ENCODE results near the gene WBP2.

The WBP2 gene

DNA sequence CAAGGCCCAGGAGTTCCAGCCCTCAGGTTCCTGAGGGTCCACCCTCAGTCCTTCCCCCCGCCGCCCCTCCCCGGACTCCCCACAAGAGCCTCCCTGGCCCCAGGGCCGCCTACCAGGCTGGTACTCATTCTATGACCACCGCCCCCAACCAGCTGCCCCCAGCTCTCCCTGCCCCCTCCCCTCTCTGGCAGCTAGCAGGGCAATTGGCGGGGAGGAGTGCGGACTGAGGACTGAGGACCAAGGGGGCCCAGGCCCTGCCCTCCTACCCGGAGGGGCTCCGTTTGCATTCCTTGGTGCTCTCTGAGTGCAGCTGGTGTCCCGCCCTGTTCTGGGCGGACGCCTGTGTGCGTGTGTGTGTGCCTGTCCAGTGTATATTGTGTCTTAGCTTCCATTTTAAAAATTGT is 30.0 kb downstream of the WBP2 start:
- no peak for DNase-seq (ENCODE audit: insufficient read length, low spot score)
- no peak for FAIRE-seq
- TF ChIP-seq POU2F2 (IDR thresholded peaks at IDR 0.05; ENCODE audit: low read depth, low read length), result no peak
- TF ChIP-seq PAX5 (IDR thresholded peaks at IDR 0.05; ENCODE audit: insufficient read depth, low read length, severe bottlenecking), result no peak
- no peak for TF ChIP-seq SPI1 (IDR thresholded peaks at IDR 0.05; ENCODE audit: low read depth, low read length)
- TF ChIP-seq POLR2A (IDR thresholded peaks at IDR 0.05; ENCODE audit: low read depth, low read length), result no peak
- no peak for TF ChIP-seq POLR2AphosphoS5 (IDR thresholded peaks at IDR 0.05; ENCODE audit: low read depth, low read length)
- TF ChIP-seq TAF1 (IDR thresholded peaks at IDR 0.05; ENCODE audit: low read depth, low read length), result no peak

DNA sequence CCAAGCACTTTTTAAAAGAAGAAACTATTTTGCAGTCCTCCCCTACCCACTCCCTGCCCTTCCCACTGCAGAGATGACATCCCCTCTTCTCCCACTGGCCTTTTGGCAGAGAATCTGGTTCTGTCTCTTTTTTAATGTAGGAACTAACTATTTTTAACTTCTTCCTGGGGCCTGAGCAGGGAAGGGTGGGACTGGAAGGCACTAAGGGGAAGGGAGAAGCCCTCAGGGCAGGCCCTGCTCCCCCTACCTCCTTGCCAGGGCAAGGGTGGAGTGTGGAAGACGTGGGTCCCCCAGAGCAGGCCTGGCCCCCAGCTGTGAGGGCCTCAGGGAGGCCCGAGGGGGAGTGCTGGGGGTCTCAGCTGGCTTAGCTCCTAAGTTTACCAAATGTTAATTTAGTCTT is 30.5 kb downstream of the WBP2 start:
- FAIRE-seq (no peak), DNase-seq (ENCODE audit: insufficient read length, low spot score) (no peak)
- TF ChIP-seq PAX5 (IDR thresholded peaks at IDR 0.05; ENCODE audit: insufficient read depth, low read length, severe bottlenecking) (no peak), POU2F2 (IDR thresholded peaks at IDR 0.05; ENCODE audit: low read depth, low read length) (no peak), SPI1 (IDR thresholded peaks at IDR 0.05; ENCODE audit: low read depth, low read length) (no peak), POLR2A (IDR thresholded peaks at IDR 0.05; ENCODE audit: low read depth, low read length) (no peak), TAF1 (IDR thresholded peaks at IDR 0.05; ENCODE audit: low read depth, low read length) (no peak), POLR2AphosphoS5 (IDR thresholded peaks at IDR 0.05; ENCODE audit: low read depth, low read length) (no peak)

GRCh38 chr17:75824050-75824552 is 31.0 kb downstream of the WBP2 start:
- FAIRE-seq (no peak), DNase-seq (ENCODE audit: insufficient read length, low spot score) (no peak)
- TF ChIP-seq TAF1 (IDR thresholded peaks at IDR 0.05; ENCODE audit: low read depth, low read length) (no peak), SPI1 (IDR thresholded peaks at IDR 0.05; ENCODE audit: low read depth, low read length) (no peak), POLR2AphosphoS5 (IDR thresholded peaks at IDR 0.05; ENCODE audit: low read depth, low read length) (no peak), POLR2A (IDR thresholded peaks at IDR 0.05; ENCODE audit: low read depth, low read length) (no peak)

GRCh38 chr17:75823257-75824041 is 31.7 kb downstream of the WBP2 start:
- FAIRE-seq (no peak), DNase-seq (ENCODE audit: insufficient read length, low spot score) (no peak)
- TF ChIP-seq SPI1 (IDR thresholded peaks at IDR 0.05; ENCODE audit: low read depth, low read length) (no peak), PAX5 (IDR thresholded peaks at IDR 0.05; ENCODE audit: insufficient read depth, low read length, severe bottlenecking) (no peak), POLR2AphosphoS5 (IDR thresholded peaks at IDR 0.05; ENCODE audit: low read depth, low read length) (no peak), POLR2A (IDR thresholded peaks at IDR 0.05; ENCODE audit: low read depth, low read length) (no peak), POU2F2 (IDR thresholded peaks at IDR 0.05; ENCODE audit: low read depth, low read length) (no peak), TAF1 (IDR thresholded peaks at IDR 0.05; ENCODE audit: low read depth, low read length) (no peak)

DNA sequence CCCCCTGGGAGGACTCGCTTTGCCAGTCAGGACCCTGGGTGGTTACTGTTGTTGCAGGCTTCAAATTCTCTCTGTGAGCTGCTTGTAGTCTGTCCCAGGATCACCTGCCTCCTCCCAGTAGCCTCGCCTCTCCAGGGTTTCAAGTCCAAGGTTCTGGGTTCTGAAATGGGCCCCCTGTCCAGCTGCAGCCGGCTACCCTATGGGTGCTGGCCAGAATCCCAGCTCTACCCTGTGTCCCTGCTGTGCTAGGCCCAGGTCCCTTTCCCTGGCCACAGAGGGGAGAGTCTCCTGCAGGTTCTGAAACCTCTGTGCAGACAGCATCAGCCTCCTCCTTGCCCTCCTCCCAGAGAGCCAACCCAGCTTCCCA is 32.4 kb downstream of the WBP2 start:
- no peak for TF ChIP-seq SPI1 (IDR thresholded peaks at IDR 0.05; ENCODE audit: low read depth, low read length)
- peak; percentile 10; the same call in 1 of the 2 replicates for TF ChIP-seq POLR2A (IDR thresholded peaks at IDR 0.05; ENCODE audit: low read depth, low read length)
- DNase-seq (ENCODE audit: insufficient read length, low spot score), result no peak
- FAIRE-seq, result no peak

- TF ChIP-seq POLR2AphosphoS5 (IDR thresholded peaks at IDR 0.05; ENCODE audit: low read depth, low read length), result no peak
- TF ChIP-seq POLR2A (IDR thresholded peaks at IDR 0.05; ENCODE audit: low read depth, low read length), result peak; percentile 6; the same call in 1 of the 2 replicates
- TF ChIP-seq POU2F2 (IDR thresholded peaks at IDR 0.05; ENCODE audit: low read depth, low read length), result no peak
- no peak for TF ChIP-seq PAX5 (IDR thresholded peaks at IDR 0.05; ENCODE audit: insufficient read depth, low read length, severe bottlenecking)
- no peak for TF ChIP-seq SPI1 (IDR thresholded peaks at IDR 0.05; ENCODE audit: low read depth, low read length)
- no peak for FAIRE-seq
- no peak for DNase-seq (ENCODE audit: insufficient read length, low spot score)
Measured at GRCh38 chr17:75822119-75822799, 32.9 kb downstream of the WBP2 start.

- no peak for FAIRE-seq
- TF ChIP-seq POU2F2 (IDR thresholded peaks at IDR 0.05; ENCODE audit: low read depth, low read length), result no peak
- TF ChIP-seq SPI1 (IDR thresholded peaks at IDR 0.05; ENCODE audit: low read depth, low read length), result no peak
- no peak for TF ChIP-seq POLR2A (IDR thresholded peaks at IDR 0.05; ENCODE audit: low read depth, low read length)
- TF ChIP-seq POLR2AphosphoS5 (IDR thresholded peaks at IDR 0.05; ENCODE audit: low read depth, low read length), result no peak
- TF ChIP-seq TAF1 (IDR thresholded peaks at IDR 0.05; ENCODE audit: low read depth, low read length), result no peak
- no peak for TF ChIP-seq PAX5 (IDR thresholded peaks at IDR 0.05; ENCODE audit: insufficient read depth, low read length, severe bottlenecking)
Measured at GRCh38 chr17:75821552-75821951, 33.6 kb downstream of the WBP2 start.

DNA sequence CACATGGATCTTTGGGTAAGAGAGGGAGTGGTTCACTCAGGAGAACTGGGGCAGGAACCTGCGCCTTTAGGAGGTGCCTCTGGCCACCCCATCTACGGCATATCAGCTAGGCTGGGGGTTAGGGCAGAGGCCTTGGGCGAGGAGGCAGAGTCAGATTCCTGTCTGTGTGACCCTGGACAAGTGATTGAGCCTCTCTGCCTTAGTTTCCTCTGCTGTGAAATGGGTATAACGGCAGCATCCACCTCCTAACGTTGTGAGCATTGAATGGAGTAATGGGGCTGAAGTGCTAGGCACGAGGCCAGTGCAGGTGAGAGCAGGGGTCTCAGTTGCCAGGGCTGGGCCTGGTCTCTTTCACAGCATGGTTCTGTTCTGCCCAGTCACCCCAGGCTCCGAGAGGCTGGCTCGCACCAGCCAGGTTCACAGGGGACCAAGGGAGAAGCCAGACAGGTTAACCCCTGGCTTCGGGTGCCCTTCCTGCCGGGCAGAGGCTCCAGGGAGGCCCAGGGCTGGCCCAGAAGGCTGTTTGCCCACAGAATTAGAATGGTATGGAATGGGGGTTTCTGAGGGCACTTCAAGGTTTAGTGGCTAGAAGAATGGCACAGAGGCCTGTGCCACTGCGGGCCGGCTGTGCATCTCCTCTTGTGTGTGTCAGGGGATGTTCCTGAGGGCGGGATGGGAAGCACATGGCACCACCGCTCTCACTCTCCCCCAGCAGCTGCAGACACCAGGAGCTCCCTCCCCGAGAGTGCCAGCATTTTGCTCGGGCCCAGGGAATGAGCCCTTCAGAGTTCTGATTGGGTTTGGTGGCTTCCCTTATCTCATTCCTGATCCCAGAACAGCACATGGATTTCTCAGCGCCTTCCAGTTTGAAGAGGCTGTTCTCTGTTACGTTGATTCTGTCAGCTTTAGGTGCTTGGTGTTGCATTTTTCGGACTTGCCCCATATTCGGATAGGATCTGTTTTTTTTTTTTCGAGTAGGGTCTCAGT is 34.7 kb downstream of the WBP2 start:
- FAIRE-seq (no peak), DNase-seq (ENCODE audit: insufficient read length, low spot score) (no peak)
- no peak for TF ChIP-seq TAF1 (IDR thresholded peaks at IDR 0.05; ENCODE audit: low read depth, low read length)
- TF ChIP-seq POLR2AphosphoS5 (IDR thresholded peaks at IDR 0.05; ENCODE audit: low read depth, low read length), result no peak
- no peak for TF ChIP-seq POLR2A (IDR thresholded peaks at IDR 0.05; ENCODE audit: low read depth, low read length)
- no peak for TF ChIP-seq PAX5 (IDR thresholded peaks at IDR 0.05; ENCODE audit: insufficient read depth, low read length, severe bottlenecking)
- no peak for TF ChIP-seq POU2F2 (IDR thresholded peaks at IDR 0.05; ENCODE audit: low read depth, low read length)
- TF ChIP-seq SPI1 (IDR thresholded peaks at IDR 0.05; ENCODE audit: low read depth, low read length), result no peak

More at GRCh38 chr17:75821552-75821951, 33.6 kb downstream of the WBP2 start:
- no peak for DNase-seq (ENCODE audit: insufficient read length, low spot score)

- DNase-seq (ENCODE audit: insufficient read length, low spot score) (no peak), FAIRE-seq (no peak)
- TF ChIP-seq POLR2AphosphoS5 (IDR thresholded peaks at IDR 0.05; ENCODE audit: low read depth, low read length), result no peak
Measured at GRCh38 chr17:75819678-75820077, 35.5 kb downstream of the WBP2 start.

All from GM12891 (cell line).